ENCODE measurements around the gene RHBDF1. TPM values are rescaled to one million over a fixed set of nuclear protein-coding genes. Genes with fewer than 3 reads are reported as not detected.
A peak's percentile ranks its signal among the peaks of the same experiment; 100 is the strongest.

The RHBDF1 gene
- total and polyA plus RNA-seq, 10 of the 15 experiments (the other 5 are each of a cell fraction or from before 2014, with no cell fraction given): 0.04 to 0.85 (median 0.36) TPM; not detected in 3

GRCh38 chr16:65745-66144 lies 6.7 kb downstream of the RHBDF1 start (continued):
- TF ChIP-seq SUPT20H (IDR thresholded peaks at IDR 0.05; ENCODE audit: borderline replicate concordance, control insufficient read depth, low read depth, low read length) (no peak), WRNIP1 (IDR thresholded peaks at IDR 0.05; ENCODE audit: borderline replicate concordance, low read depth, low read length) (no peak), ZBED1 (IDR thresholded peaks at IDR 0.05; ENCODE audit: borderline replicate concordance) (no peak), GABPA (IDR thresholded peaks at IDR 0.05; ENCODE audit: low read depth) (no peak), HDAC6 (IDR thresholded peaks at IDR 0.05; ENCODE audit: unreplicated experiment) (no peak), SP1 (IDR thresholded peaks at IDR 0.05; ENCODE audit: low read depth, low read length) (no peak), CBFB (IDR thresholded peaks at IDR 0.05; ENCODE audit: low read depth) (no peak), ATF7 (IDR thresholded peaks at IDR 0.05; ENCODE audit: low read depth) (no peak), KLF5 (IDR thresholded peaks at IDR 0.05; ENCODE audit: partially characterized antibody) (no peak), SPI1 (IDR thresholded peaks at IDR 0.05; ENCODE audit: borderline replicate concordance, insufficient read depth, low read depth, low read length) (no peak), POU2F2 (IDR thresholded peaks at IDR 0.05; ENCODE audit: borderline replicate concordance, low read depth, low read length) (peak; percentile 61; the same call in 1 of the 3 replicates), SKIL (IDR thresholded peaks at IDR 0.05; ENCODE audit: low read depth, poor library complexity, severe bottlenecking) (no peak), CHD4 (IDR thresholded peaks at IDR 0.05) (no peak), NFXL1 (IDR thresholded peaks at IDR 0.05; ENCODE audit: borderline replicate concordance) (no peak), ETV6 (conservative IDR thresholded peaks at IDR 0.05 in 1 of 2, IDR thresholded peaks at IDR 0.05 in 1 of 2; ENCODE audit: borderline replicate concordance in 1 of 2, low read depth in 1 of 2) (no peak), RELB (IDR thresholded peaks at IDR 0.05; ENCODE audit: low read depth) (no peak), ZBTB40 (IDR thresholded peaks at IDR 0.05; ENCODE audit: borderline replicate concordance) (no peak), MYB (IDR thresholded peaks at IDR 0.05; ENCODE audit: borderline replicate concordance, low read depth, low read length) (no peak), FOXM1 (IDR thresholded peaks at IDR 0.05; ENCODE audit: low read depth, low read length) (no peak), EGR1 (IDR thresholded peaks at IDR 0.05; ENCODE audit: borderline replicate concordance in 1 of 2, low read depth in 2 of 2, low read length in 2 of 2) (no peak), SMARCA5 (IDR thresholded peaks at IDR 0.05) (peak; percentile 77; the same call in 1 of the 2 replicates), RB1 (IDR thresholded peaks at IDR 0.05; ENCODE audit: borderline replicate concordance) (peak; percentile 85; the same call in 1 of the 2 replicates), NFYB (IDR thresholded peaks at IDR 0.05; ENCODE audit: insufficient read depth, low read depth, low read length) (no peak)
